DLD1 (cell line): ENCODE measurements around the gene RFX3.

Experiments used
- in situ Hi-C: cut with HindIII; loops from 2 replicates; pipeline ENCODE4 v1.10.0; 2017; ENCODE audit warnings: low sequenced_read_pairs

Gene RFX3

DNA sequence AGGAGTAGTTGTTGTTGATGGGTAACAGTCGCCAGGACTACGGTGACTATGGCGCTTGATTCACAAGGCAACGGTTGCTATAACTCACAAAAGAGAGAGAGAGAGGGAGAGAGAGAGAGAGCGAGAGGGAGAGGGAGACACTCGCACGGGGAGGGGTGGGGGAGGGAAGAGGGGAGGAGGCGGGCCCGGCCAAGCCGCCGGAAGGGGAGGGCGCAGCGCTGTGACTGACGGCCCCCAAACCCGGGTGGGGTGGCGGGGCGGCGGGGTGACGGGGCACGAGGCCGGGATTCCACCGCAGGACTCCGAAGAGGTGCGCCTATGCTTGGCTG lies at the start of gene RFX3:
Gene RFX3 (minus strand): TSS at position 166 of the 329 bp plus-strand sequence. CDS start 130,413 bp downstream, outside the sequence.
- in situ Hi-C loops = no loop called here

DNA sequence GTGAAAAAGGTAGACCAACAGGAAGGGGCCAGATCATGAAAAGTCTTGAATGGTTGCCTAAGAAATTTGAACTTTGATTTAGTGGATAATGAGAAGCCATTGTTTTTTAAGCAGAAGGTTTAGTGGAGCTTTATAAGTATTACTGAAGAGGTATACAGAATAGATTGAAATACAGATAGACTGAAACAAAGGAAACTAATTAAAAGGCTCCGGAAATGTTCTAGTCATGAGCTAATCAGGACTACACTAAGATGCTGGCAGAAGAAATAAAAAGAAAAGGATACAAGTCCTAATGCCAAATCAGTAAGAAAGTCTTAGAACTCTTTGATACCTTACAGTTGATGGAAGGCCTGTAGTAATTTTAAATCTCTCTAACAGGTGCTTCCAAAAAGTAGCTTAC lies 45.7 kb upstream of the RFX3 start:
- in situ Hi-C loops = no loop called here

DNA sequence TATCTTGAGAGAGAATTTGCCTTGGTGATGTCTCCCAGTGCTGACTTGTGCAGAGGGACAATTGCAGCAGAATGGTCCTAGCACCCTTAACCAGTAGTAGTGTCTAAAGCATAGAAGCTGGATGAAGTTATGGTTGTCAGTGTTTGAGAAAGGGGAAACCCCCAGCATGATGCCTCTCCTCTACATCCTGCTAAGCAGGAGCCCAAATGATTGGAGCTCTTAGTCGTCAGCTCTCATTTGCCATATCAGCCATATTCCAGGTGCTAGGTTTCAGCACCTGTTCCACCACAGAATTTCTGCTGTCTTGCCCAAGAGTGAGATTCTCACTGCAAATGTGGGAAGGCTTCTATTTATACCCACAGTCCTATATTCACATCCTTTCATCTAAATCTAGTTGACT lies 43.7 kb upstream of the RFX3 start:
- in situ Hi-C loops = no loop called here

DNA sequence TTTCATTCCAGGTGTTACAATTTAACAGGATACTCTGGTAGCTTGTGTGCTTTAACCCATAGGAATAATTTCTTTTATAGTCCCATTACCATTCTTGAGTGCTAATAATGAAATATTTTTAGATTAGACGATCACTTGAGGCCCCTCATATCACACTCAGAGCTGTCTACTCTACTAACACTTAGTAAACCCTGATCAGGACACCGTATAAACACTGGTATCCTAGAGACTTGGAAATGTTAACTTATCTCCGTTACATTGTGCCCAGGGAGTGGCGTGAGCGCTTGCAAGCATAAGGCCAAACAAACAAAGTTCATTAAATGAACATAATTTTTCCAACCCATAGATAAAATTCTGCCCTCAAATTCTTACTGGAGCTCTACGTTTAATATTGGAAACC lies 42.2 kb upstream of the RFX3 start:
- in situ Hi-C loops = no loop called here

DNA sequence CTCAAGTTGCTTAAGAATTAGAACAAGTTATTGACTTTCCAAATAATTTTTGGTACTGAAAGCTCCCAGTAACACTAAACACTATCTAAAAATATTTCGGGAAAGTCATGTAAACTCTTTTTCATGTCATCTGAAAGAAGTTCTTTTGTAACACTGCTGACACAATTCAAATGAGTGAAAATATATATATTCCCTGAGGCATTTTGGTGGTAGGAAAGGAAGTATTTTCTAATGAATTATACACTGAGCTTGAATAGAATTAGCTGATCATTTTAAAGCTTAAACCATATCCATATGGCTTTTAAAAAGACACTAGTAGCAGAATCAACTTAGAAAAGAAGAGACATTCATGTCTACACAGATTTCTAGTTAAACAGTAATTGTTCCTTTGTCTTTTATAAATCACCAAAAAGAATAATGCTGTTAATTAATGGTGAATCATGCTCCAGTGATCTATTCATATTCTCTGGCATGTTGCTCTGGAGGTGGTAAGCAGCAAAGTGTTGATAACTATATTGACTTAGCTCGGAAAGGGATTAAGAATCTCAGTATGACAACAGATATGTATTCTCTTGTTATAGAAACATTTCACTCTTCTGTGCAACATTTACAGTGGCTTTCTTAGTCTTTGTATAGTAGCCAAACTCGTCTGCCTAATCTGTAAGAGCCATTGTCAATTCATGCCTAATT lies 27.4 kb upstream of the RFX3 start:
- in situ Hi-C loops = no loop called here

GRCh38 chr9:3549225-3549624 lies 23.4 kb upstream of the RFX3 start:
- in situ Hi-C loops = no loop called here

DNA sequence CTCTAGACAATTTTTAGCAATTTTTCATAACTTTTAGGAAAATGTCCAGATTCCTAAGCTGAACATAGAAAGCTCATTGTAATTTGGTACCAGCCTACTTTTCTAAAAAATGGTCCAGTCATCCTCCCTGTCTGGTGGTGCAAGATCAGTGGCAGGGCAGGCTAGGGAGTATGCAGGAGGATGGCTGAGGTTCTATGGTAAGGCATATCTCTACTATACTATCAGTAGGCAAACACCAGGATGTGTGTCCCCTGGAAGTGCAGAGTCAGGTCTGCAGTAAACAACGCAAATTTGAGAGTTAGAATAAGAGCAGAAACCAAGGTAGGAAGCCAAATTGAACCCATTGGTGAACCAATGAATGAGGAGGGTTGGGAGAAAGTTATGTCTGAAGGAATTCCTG lies 22.8 kb upstream of the RFX3 start:
- in situ Hi-C loops = no loop called here

- in situ Hi-C loops = no loop called here
Observed at GRCh38 chr9:3541206-3541605, 15.4 kb upstream of the RFX3 start.

DNA sequence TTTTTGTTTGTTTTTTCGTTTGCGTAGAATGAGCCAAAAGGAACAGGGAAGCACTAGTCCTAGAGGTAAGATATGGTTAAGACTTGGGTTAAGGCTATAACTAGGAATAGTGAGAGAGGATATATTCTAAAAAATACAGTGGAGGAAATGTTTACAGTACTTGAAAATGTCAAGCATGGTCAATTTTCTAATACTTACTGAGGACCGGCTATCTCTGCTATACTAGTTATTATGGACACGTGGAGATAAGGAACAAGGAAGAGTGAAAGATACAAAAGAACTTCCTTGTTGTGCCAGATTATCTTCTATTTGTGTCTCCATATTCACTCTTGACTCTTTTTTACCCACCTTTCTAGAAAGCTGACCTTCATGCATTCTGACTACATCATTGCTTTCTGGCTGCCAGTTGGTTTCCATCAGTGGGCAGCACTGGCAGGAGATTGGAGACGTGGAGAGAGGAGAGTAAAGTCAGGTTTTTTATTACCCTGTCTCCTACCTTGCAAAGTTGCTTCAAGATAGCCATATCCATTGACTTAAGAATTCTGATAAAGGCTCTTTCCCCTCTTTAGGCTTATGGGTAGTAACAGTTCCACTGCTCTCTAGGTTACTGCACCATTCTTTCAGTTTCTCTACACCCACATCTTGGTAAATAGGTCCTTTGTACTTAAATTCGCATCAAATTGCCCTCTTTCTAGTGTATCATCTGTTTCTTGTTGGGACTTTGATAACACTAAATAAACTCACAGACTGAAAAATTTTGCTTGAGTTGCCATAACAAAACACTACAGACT lies 9.0 kb upstream of the RFX3 start:
- in situ Hi-C loops = no loop called here

DNA sequence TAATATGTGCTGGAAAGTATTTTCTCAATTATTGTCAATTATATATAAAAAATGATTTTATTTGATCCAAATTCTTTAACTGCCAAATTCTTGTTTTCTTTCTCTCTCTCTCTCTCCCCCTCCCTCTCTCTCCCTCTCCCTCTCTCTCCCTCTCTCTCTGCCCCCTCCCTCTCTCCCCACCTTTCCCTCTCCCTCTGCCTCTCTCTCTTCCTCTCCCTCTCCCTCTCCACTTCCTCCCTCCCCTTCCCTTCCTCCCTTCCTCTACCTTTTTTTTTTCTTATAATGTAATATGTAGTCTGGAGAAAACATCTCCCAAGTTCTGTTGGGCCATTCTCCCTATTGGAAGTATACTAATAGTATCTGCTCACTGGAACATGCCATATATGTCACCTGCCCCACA lies 6.4 kb upstream of the RFX3 start:
- in situ Hi-C loops = no loop called here

- in situ Hi-C loops = no loop called here
Observed at GRCh38 chr9:3528451-3528850, 2.6 kb upstream of the RFX3 start.

GRCh38 chr9:3526997-3527940 lies 1.5 kb upstream of the RFX3 start:
- in situ Hi-C loops = no loop called here

GRCh38 chr9:3526165-3526996 lies 580 bp upstream of the RFX3 start:
- in situ Hi-C loops = no loop called here

DNA sequence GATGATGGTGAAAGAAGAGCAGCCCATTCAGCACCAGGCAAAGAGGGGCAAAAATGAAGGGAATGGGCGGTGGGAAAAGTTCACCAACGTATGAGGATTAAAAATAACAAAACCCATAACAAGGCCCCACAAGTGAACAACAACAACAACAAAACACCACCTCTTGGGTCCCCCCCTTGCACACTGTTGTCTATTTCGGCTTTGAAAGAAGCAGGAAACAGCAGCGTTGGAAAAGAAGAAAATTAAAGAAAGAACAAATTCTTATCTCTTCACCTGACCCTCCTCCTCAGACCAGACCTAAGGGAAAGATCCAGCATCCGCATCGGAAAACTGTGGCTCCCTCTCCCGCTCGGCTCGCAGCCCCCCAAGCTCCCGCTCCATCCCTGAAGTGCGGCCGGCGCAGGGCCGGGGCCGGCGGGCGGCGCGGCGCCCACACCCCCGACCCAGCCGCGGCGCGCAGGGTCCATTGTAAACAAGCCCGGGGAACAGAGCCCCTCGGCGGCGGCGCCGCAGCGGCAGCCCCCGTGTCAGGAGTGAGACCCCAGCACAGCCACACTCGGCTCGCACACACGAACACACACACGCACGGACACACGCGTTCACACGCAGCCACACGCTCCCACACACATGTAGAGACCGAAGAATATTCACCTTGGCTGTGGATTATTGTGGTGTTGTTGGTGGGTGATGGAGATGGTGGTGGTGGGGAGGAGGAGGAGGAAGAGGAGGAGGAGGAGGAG lies 535 bp downstream of the RFX3 start:
- in situ Hi-C loops = no loop called here

GRCh38 chr9:3521966-3522365 lies 3.8 kb downstream of the RFX3 start:
- in situ Hi-C loops = no loop called here

DNA sequence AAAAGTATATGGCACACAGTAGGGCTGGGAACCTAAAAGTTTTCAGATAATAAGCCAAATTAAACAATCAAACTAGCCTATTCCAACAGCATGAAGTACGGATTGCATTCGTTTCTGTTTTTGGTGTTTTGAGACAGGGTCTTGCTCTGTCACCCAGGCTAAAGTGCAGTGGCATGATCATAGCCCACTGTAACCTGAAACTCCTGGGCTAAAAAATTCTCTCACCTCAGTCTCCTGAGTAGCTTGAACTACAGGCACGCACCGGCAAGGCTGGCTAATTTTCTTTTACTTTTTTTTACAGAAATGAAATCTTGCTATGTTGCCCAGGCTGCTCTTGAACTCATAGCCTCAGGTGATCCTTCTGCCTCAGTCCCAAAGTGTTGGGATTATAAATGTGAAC lies 5.2 kb downstream of the RFX3 start:
- in situ Hi-C loops = no loop called here

DNA sequence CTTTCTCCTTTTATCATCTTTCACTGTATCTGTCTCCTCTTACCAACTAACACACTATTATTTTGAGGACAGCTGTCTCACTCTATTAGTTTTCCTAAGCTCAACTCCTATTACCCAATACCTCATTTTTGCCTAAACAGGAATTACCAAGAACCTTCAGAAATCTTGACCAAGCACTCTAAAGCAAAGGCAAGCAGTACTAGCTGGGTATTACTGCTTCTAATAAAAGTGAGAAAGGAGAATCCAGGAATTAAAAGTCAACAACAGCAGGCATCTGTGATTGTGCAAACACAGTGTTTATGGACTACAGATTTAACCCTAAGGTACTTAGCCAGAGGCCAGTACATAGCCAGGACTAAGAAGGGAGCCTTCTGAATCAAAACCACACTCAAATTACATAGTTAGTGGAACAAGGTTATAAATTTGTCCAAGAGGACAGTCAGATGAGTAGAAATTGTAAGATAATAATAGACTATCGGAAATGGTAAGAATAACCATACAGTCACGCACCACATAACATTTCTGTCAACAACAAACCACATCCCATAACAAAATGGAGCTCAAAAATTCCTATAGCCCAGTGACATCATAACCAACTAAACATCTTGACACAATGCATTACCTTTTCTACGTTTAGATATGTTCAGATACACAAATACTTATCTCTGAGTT lies 8.3 kb downstream of the RFX3 start:
- in situ Hi-C loops = no loop called here

DNA sequence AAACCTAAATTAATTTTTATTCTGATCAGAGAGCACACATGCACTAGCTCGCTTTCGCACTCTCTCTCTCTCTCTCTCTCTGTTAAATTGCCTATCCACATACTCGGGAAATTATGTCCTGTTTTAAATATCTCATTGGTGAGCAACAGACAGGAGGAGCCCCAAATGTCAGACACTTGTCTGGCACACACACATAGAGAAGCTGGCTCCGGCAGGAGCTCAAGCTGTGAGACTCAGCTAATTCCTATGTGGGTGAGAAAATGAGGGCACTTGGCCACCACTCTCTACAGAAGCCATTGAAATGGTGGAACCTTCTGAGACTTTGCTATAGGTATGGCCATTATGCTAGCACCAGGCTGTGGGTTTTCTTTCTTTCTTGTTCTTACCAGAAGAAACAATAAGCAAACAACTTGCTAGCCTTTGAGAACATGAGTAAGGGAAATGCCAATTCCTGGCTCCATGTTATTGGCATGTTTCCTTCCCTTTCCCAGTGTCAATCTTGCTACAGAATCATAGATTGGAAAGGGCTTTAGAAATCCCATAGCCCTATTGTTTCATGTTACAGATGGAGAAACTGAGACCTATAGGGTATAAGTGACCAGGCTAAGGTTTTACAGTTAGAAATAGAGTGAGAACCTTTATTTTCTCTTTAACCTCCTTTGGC lies 9.0 kb downstream of the RFX3 start:
- in situ Hi-C loops = no loop called here

- in situ Hi-C loops = no loop called here
Observed at GRCh38 chr9:3515405-3515804, 10.4 kb downstream of the RFX3 start.
